ENCODE data around the gene TYMS.

DNA sequence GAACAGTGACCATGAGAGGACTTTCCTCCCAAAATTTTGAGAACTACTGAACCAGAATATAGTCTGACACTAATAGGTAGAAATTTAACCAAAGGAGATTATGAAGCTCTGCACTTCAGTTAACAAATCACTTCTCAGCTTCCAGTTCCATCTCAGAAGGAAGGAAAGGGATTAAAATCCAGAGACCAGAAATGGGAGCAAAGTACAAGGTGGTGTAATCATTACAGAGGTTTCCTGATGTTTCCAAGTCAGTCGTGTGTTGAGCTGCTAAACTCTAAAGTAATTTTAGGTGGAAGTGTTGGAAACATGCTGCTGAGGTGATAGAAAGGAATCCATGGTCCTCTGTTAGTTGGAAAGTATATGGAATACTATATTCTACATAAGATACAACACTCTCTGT is 10.8 kb downstream of the TYMS start:
- TF ChIP-seq RAD21 (IDR thresholded peaks at IDR 0.05; ENCODE audit: low read depth) (no peak), EP300 (IDR thresholded peaks at IDR 0.05; ENCODE audit: borderline replicate concordance) (no peak), CREB1 (IDR thresholded peaks at IDR 0.05; ENCODE audit: low read depth) (no peak), EGR1 (IDR thresholded peaks at IDR 0.05) (no peak), TAF1 (IDR thresholded peaks at IDR 0.05; ENCODE audit: low read depth) (no peak), YY1 (IDR thresholded peaks at IDR 0.05; ENCODE audit: low read depth) (no peak), MAX (IDR thresholded peaks at IDR 0.05) (no peak), CEBPB (IDR thresholded peaks at IDR 0.05) (no peak), TEAD4 (IDR thresholded peaks at IDR 0.05) (no peak), TCF12 (IDR thresholded peaks at IDR 0.05; ENCODE audit: low read depth) (no peak), NFIC (IDR thresholded peaks at IDR 0.05) (no peak)
- TF ChIP-seq, protein P1, sequence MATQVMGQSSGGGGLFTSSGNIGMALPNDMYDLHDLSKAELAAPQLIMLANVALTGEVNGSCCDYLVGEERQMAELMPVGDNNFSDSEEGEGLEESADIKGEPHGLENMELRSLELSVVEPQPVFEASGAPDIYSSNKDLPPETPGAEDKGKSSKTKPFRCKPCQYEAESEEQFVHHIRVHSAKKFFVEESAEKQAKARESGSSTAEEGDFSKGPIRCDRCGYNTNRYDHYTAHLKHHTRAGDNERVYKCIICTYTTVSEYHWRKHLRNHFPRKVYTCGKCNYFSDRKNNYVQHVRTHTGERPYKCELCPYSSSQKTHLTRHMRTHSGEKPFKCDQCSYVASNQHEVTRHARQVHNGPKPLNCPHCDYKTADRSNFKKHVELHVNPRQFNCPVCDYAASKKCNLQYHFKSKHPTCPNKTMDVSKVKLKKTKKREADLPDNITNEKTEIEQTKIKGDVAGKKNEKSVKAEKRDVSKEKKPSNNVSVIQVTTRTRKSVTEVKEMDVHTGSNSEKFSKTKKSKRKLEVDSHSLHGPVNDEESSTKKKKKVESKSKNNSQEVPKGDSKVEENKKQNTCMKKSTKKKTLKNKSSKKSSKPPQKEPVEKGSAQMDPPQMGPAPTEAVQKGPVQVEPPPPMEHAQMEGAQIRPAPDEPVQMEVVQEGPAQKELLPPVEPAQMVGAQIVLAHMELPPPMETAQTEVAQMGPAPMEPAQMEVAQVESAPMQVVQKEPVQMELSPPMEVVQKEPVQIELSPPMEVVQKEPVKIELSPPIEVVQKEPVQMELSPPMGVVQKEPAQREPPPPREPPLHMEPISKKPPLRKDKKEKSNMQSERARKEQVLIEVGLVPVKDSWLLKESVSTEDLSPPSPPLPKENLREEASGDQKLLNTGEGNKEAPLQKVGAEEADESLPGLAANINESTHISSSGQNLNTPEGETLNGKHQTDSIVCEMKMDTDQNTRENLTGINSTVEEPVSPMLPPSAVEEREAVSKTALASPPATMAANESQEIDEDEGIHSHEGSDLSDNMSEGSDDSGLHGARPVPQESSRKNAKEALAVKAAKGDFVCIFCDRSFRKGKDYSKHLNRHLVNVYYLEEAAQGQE (IDR thresholded peaks at IDR 0.05; ENCODE audit: low read depth): no peak
- TF ChIP-seq, protein P2, sequence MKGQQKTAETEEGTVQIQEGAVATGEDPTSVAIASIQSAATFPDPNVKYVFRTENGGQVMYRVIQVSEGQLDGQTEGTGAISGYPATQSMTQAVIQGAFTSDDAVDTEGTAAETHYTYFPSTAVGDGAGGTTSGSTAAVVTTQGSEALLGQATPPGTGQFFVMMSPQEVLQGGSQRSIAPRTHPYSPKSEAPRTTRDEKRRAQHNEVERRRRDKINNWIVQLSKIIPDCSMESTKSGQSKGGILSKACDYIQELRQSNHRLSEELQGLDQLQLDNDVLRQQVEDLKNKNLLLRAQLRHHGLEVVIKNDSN (IDR thresholded peaks at IDR 0.05): no peak
